ENCODE data around the gene AURKAIP1. TPM values are rescaled to one million over a fixed set of nuclear protein-coding genes. Genes with fewer than 3 reads are reported as not detected.

The AURKAIP1 gene
- total and polyA plus RNA-seq, 2 of the 13 experiments (the other 11 are each of a cell fraction or from before 2014, with no cell fraction given) = 69.5 to 175 TPM

DNA sequence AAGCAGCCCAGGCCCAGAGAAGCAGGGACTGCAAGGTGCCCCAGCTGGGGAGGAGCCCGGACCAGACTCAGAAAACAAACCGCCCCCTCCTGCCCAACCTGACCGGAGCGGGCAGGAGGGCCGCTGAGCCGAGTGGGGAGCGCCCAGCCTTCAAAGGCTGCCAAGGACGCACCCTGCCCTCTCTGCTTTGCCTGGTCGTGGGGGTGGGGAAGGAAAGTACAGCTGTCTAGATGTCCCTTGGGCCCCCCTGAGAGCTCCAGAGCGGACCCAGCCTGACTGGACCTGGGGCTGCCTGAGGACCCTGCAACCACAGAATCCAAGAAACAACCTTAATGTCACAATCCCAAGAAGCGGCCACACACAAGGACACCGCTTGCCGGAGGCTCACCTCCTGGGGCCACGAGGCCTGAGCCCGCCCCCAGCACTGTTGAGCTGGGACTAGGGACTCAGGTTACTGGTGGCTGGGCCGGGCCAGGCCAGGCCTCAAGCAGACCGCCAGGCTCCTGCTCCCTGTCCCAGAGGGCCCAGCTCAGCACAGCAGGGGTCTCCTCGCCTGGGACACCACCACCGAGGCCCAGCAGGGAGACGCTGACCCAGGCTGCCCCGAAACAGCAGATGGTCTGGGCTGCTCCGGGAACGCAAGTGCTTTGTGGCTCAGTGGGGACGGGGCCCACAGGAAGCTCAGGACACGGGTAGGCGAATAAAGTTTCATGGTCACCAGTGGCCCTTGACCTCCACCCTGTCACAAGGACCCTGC, 27.2 kb downstream of the AURKAIP1 start (continued):
- TF ChIP-seq, protein P1, sequence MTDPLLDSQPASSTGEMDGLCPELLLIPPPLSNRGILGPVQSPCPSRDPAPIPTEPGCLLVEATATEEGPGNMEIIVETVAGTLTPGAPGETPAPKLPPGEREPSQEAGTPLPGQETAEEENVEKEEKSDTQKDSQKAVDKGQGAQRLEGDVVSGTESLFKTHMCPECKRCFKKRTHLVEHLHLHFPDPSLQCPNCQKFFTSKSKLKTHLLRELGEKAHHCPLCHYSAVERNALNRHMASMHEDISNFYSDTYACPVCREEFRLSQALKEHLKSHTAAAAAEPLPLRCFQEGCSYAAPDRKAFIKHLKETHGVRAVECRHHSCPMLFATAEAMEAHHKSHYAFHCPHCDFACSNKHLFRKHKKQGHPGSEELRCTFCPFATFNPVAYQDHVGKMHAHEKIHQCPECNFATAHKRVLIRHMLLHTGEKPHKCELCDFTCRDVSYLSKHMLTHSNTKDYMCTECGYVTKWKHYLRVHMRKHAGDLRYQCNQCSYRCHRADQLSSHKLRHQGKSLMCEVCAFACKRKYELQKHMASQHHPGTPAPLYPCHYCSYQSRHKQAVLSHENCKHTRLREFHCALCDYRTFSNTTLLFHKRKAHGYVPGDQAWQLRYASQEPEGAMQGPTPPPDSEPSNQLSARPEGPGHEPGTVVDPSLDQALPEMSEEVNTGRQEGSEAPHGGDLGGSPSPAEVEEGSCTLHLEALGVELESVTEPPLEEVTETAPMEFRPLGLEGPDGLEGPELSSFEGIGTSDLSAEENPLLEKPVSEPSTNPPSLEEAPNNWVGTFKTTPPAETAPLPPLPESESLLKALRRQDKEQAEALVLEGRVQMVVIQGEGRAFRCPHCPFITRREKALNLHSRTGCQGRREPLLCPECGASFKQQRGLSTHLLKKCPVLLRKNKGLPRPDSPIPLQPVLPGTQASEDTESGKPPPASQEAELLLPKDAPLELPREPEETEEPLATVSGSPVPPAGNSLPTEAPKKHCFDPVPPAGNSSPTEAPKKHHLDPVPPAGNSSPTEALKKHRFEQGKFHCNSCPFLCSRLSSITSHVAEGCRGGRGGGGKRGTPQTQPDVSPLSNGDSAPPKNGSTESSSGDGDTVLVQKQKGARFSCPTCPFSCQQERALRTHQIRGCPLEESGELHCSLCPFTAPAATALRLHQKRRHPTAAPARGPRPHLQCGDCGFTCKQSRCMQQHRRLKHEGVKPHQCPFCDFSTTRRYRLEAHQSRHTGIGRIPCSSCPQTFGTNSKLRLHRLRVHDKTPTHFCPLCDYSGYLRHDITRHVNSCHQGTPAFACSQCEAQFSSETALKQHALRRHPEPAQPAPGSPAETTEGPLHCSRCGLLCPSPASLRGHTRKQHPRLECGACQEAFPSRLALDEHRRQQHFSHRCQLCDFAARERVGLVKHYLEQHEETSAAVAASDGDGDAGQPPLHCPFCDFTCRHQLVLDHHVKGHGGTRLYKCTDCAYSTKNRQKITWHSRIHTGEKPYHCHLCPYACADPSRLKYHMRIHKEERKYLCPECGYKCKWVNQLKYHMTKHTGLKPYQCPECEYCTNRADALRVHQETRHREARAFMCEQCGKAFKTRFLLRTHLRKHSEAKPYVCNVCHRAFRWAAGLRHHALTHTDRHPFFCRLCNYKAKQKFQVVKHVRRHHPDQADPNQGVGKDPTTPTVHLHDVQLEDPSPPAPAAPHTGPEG (CRISPR knock-in tag; IDR thresholded peaks at IDR 0.05) = peak; percentile 20; the same call in 1 of the 2 replicates
- peak; percentile 48; the same call in 1 of the 2 replicates for TF ChIP-seq TBX2 (CRISPR knock-in tag; IDR thresholded peaks at IDR 0.05; ENCODE audit: borderline replicate concordance)
- no peak for TF ChIP-seq MLLT10 (CRISPR knock-in tag; IDR thresholded peaks at IDR 0.05)
- TF ChIP-seq ZNF570 (CRISPR knock-in tag; IDR thresholded peaks at IDR 0.05; ENCODE audit: borderline replicate concordance) = no peak
- peak; percentile 18; the same call in 1 of the 2 replicates for TF ChIP-seq AKAP8 (CRISPR knock-in tag; IDR thresholded peaks at IDR 0.05)
- peak; percentile 55; the same call in 1 of the 2 replicates for TF ChIP-seq ZNF501 (CRISPR knock-in tag; IDR thresholded peaks at IDR 0.05)
- TF ChIP-seq ISX (CRISPR knock-in tag; conservative IDR thresholded peaks at IDR 0.05) = no peak
- TF ChIP-seq RFXAP (CRISPR knock-in tag; IDR thresholded peaks at IDR 0.05; ENCODE audit: borderline replicate concordance) = no peak
- 0 out of 2 replicates have a peak, but pooled peaks have one; percentile 41 for TF ChIP-seq ZNF678 (CRISPR knock-in tag; IDR thresholded peaks at IDR 0.05)
- TF ChIP-seq ZBTB7B (CRISPR knock-in tag; IDR thresholded peaks at IDR 0.05) = peak; percentile 72
- no peak; the same call in 1 of the 2 replicates for TF ChIP-seq ERF (CRISPR knock-in tag; IDR thresholded peaks at IDR 0.05)
- TF ChIP-seq, protein P2, sequence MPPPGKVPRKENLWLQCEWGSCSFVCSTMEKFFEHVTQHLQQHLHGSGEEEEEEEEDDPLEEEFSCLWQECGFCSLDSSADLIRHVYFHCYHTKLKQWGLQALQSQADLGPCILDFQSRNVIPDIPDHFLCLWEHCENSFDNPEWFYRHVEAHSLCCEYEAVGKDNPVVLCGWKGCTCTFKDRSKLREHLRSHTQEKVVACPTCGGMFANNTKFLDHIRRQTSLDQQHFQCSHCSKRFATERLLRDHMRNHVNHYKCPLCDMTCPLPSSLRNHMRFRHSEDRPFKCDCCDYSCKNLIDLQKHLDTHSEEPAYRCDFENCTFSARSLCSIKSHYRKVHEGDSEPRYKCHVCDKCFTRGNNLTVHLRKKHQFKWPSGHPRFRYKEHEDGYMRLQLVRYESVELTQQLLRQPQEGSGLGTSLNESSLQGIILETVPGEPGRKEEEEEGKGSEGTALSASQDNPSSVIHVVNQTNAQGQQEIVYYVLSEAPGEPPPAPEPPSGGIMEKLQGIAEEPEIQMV (CRISPR knock-in tag; IDR thresholded peaks at IDR 0.05; ENCODE audit: low read depth) = 0 out of 2 replicates have a peak, but pooled peaks have one; percentile 24
- TF ChIP-seq, protein P3, sequence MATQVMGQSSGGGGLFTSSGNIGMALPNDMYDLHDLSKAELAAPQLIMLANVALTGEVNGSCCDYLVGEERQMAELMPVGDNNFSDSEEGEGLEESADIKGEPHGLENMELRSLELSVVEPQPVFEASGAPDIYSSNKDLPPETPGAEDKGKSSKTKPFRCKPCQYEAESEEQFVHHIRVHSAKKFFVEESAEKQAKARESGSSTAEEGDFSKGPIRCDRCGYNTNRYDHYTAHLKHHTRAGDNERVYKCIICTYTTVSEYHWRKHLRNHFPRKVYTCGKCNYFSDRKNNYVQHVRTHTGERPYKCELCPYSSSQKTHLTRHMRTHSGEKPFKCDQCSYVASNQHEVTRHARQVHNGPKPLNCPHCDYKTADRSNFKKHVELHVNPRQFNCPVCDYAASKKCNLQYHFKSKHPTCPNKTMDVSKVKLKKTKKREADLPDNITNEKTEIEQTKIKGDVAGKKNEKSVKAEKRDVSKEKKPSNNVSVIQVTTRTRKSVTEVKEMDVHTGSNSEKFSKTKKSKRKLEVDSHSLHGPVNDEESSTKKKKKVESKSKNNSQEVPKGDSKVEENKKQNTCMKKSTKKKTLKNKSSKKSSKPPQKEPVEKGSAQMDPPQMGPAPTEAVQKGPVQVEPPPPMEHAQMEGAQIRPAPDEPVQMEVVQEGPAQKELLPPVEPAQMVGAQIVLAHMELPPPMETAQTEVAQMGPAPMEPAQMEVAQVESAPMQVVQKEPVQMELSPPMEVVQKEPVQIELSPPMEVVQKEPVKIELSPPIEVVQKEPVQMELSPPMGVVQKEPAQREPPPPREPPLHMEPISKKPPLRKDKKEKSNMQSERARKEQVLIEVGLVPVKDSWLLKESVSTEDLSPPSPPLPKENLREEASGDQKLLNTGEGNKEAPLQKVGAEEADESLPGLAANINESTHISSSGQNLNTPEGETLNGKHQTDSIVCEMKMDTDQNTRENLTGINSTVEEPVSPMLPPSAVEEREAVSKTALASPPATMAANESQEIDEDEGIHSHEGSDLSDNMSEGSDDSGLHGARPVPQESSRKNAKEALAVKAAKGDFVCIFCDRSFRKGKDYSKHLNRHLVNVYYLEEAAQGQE (IDR thresholded peaks at IDR 0.05; ENCODE audit: borderline replicate concordance in 1 of 2, low read depth in 1 of 2, low read length in 2 of 2) = no peak
- TF ChIP-seq ATRX (CRISPR knock-in tag; IDR thresholded peaks at IDR 0.05; ENCODE audit: borderline replicate concordance) = no peak
- TF ChIP-seq, protein P4, sequence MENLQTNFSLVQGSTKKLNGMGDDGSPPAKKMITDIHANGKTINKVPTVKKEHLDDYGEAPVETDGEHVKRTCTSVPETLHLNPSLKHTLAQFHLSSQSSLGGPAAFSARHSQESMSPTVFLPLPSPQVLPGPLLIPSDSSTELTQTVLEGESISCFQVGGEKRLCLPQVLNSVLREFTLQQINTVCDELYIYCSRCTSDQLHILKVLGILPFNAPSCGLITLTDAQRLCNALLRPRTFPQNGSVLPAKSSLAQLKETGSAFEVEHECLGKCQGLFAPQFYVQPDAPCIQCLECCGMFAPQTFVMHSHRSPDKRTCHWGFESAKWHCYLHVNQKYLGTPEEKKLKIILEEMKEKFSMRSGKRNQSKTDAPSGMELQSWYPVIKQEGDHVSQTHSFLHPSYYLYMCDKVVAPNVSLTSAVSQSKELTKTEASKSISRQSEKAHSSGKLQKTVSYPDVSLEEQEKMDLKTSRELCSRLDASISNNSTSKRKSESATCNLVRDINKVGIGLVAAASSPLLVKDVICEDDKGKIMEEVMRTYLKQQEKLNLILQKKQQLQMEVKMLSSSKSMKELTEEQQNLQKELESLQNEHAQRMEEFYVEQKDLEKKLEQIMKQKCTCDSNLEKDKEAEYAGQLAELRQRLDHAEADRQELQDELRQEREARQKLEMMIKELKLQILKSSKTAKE (CRISPR knock-in tag; IDR thresholded peaks at IDR 0.05; ENCODE audit: borderline replicate concordance) = no peak
